Measurements from ENCODE around the gene HPDL. TPM values are rescaled to one million over a fixed set of nuclear protein-coding genes. Genes with fewer than 3 reads are reported as not detected.

Gene HPDL
- total RNA-seq (2012; rRNA removed) (0.54 and 0.56 TPM in 2 replicates), polyA plus RNA-seq (2012; rRNA removed) (1.1 and 1.5 TPM in 2 replicates), Bru-seq, nascent RNA (not detected), BruChase-seq, experiment 1, labeled RNA remaining after a 6-hour chase (not detected), BruChase-seq, experiment 2, labeled RNA remaining after a 2-hour chase (not detected)
- 1.1 and 1.5 TPM in 2 replicates for polyA plus RNA-seq (2012; cell fraction: cytosol; rRNA removed)
- polyA plus RNA-seq (2012; cell fraction: nucleus; rRNA removed; ENCODE audit: low replicate concordance): 0.44 and 1.0 TPM in 2 replicates
- long read RNA-seq, partial matches to known transcripts: 0 of 2 reads
- long read RNA-seq, other reads (novel, unspliced or antisense): 0 of 2 reads

GRCh38 chr1:45326627-45327623 is at the start of gene HPDL:
TSS of gene HPDL (plus strand) at chr1:45326895. CDS start at chr1:45327149, 254 bp downstream.
- peak within 1 kb of the TSS; percentile 39 for H3K27ac ChIP-seq (ENCODE audit: insufficient read depth, low read length)
- no peak within 1 kb of the TSS for H3K56ac ChIP-seq (ENCODE audit: extremely low read depth, insufficient read depth, low read length)
- H3K4me2 ChIP-seq (ENCODE audit: low read depth, low read length): peak within 1 kb of the TSS; percentile 96
- intact Hi-C loops (cut with micrococcal nuclease) (no loop called here), in situ Hi-C loops (cut with MboI; ENCODE audit: low sequenced_read_pairs) (no loop called here), dilution Hi-C loops (cut with HindIII; ENCODE audit: low sequenced_read_pairs, unreplicated experiment) (no loop called here)
- H4K20me1 ChIP-seq (ENCODE audit: insufficient read depth, low read length): no peaks in the 10 kb centered on the region
- WGBS, 2 experiments (ENCODE audit: extremely low coverage in 2 of 2, insufficient read length in 1 of 2): 15% methylated on average over 49 of the region's 96 CpGs; no CpG with 5 or more reads in 1 of the 2 experiments
- BruUV-seq (replicated peaks): no TSS peak
- peak within 1 kb of the TSS; percentile 52; the same call in 1 of the 2 replicates for H3K23ac ChIP-seq (ENCODE audit: low read depth, low read length)
- H3K4ac ChIP-seq (ENCODE audit: low read depth, low read length): peak within 1 kb of the TSS; percentile 72
- H3K4me1 ChIP-seq (ENCODE audit: control insufficient read depth, insufficient read depth, low read length): no peaks in the 10 kb centered on the region
- no peaks in the 10 kb centered on the region for H3K79me1 ChIP-seq (ENCODE audit: low read depth in 1 of 2, low read length in 2 of 2)
- no peaks in the 10 kb centered on the region for H3K9me3 ChIP-seq (ENCODE audit: control insufficient read depth, insufficient read depth, low read length)
- H3K4me3 ChIP-seq (ENCODE audit: insufficient read depth, low read depth, low read length): peak within 1 kb of the TSS; percentile 73
- peak within 1 kb of the TSS; percentile 75; the same call in 1 of the 2 replicates for H3K18ac ChIP-seq (ENCODE audit: low read depth, low read length)
- TF ChIP-seq MXI1 (IDR thresholded peaks at IDR 0.05; ENCODE audit: borderline replicate concordance, low read depth, low read length): peak; percentile 17; the same call in 1 of the 2 replicates
- no peak for TF ChIP-seq MAZ (IDR thresholded peaks at IDR 0.05; ENCODE audit: borderline replicate concordance, low read depth, low read length)
- H2AK9ac ChIP-seq (replicated peaks; ENCODE audit: low read depth, low read length, poor library complexity): peak within 1 kb of the TSS; percentile 60
- CTCF ChIA-PET: no interaction called here
- H4K91ac ChIP-seq (ENCODE audit: insufficient read depth, low read depth, low read length): no peak within 1 kb of the TSS
- H2AFZ ChIP-seq (replicated peaks; ENCODE audit: low read length, poor library complexity): peak within 1 kb of the TSS; percentile 93
- H2AK5ac ChIP-seq (ENCODE audit: low read depth, low read length): no peak within 1 kb of the TSS
- no peak within 1 kb of the TSS for H2BK20ac ChIP-seq (ENCODE audit: low read depth, low read length)
- peaks cover 7% of the 10 kb centered on the region; the same call in 1 of the 2 replicates for H3K36me3 ChIP-seq (ENCODE audit: control insufficient read depth, insufficient read depth, low read length)
- H3K9me1 ChIP-seq (ENCODE audit: insufficient read depth, low read length): peaks cover 3% of the 10 kb centered on the region; the same call in 1 of the 2 replicates
- peak within 1 kb of the TSS; percentile 65 to 81; a peak in 3 of 4 replicates for H4K8ac ChIP-seq (ENCODE audit: low read depth in 2 of 2, low read length in 2 of 2)
- ATAC-seq (ENCODE audit: low read depth) (peak; percentile 86), DNase-seq (peak; percentile 27)
- H2BK5ac ChIP-seq (ENCODE audit: low read depth, low read length, poor library complexity, severe bottlenecking): no peak within 1 kb of the TSS
- peak within 1 kb of the TSS; percentile 64; the same call in 1 of the 2 replicates for H3K14ac ChIP-seq (replicated peaks; ENCODE audit: low read depth, low read length)
- no peaks in the 10 kb centered on the region for H3K27me3 ChIP-seq (ENCODE audit: control insufficient read depth, insufficient read depth, low read length)
- peak within 1 kb of the TSS; percentile 65 for H3K9ac ChIP-seq (ENCODE audit: low read depth, low read length)
- H4K5ac ChIP-seq (ENCODE audit: low read depth, low read length): peak within 1 kb of the TSS; percentile 85
- POLR2A ChIA-PET (ENCODE audit: unreplicated experiment): no interaction called here
- H2BK15ac ChIP-seq (ENCODE audit: low read depth, low read length): no peak within 1 kb of the TSS
- no peak within 1 kb of the TSS for H2BK120ac ChIP-seq (ENCODE audit: low read depth, low read length)

Data from IMR-90 (cell line).